Smooth muscle cell (in vitro differentiated cells): ENCODE results near the gene ZNF200. TPM values are rescaled to one million over a fixed set of nuclear protein-coding genes. Genes with fewer than 3 reads are reported as not detected.

ENCODE experiments used
- DNase-seq: peaks from one replicate; lab custom pipeline; 2025; ENCODE audit not compliant: unreplicated experiment; lab: John Stamatoyannopoulos, UW
- H2AFZ ChIP-seq: fragments of 200-600 bp; sonication (generic); 2 replicates; pipeline ENCODE4 v1.6.0; 2016; ENCODE audit warnings: antibody characterized with exemption, low read depth, mild to moderate bottlenecking
- H3F3A ChIP-seq: fragments of 200-600 bp; sonication (generic); 2 replicates; pipeline ENCODE4 v1.6.0; 2017; ENCODE audit warnings: antibody characterized with exemption, low read depth
- H3K27ac ChIP-seq: fragments of 200-600 bp; sonication (generic); 2 replicates; pipeline ENCODE4 v1.5.1; 2016; ENCODE audit warnings: low read depth, mild to moderate bottlenecking
- H3K27me3 ChIP-seq: fragments of 200-600 bp; sonication (generic); 2 replicates; pipeline ENCODE4 v1.6.1; 2016; ENCODE audit warnings: low read depth, mild to moderate bottlenecking
- H3K36me3 ChIP-seq: fragments of 200-600 bp; sonication (generic); 2 replicates; pipeline ENCODE4 v1.5.1; 2016; ENCODE audit warnings: low read depth
- H3K4me1 ChIP-seq: fragments of 200-600 bp; sonication (generic); 2 replicates; pipeline ENCODE4 v1.5.1; 2016; ENCODE audit warnings: low read depth
- H3K4me2 ChIP-seq: fragments of 200-600 bp; sonication (generic); 2 replicates; pipeline ENCODE4 v1.6.0; 2016; ENCODE audit warnings: mild to moderate bottlenecking
- H3K4me3 ChIP-seq: fragments of 200-600 bp; sonication (generic); 2 replicates; pipeline ENCODE4 v1.5.1; 2016; ENCODE audit warnings: mild to moderate bottlenecking
- H3K79me2 ChIP-seq: fragments of 200-600 bp; sonication (generic); 2 replicates; pipeline ENCODE4 v1.6.0; 2016; ENCODE audit warnings: low read depth, mild to moderate bottlenecking
- H3K9ac ChIP-seq: fragments of 200-600 bp; sonication (generic); 2 replicates; pipeline ENCODE4 v1.6.0; 2016; ENCODE audit warnings: low read depth
- H3K9me3 ChIP-seq: fragments of 200-600 bp; sonication (generic); replicated peaks from 2 replicates; pipeline ENCODE4 v1.5.1; 2016; ENCODE audit warnings: low read depth
- H4K20me1 ChIP-seq: fragments of 200-600 bp; sonication (generic); 2 replicates; pipeline ENCODE4 v1.6.0; 2016; ENCODE audit warnings: low read depth
- CTCF ChIP-seq: fragments of 200-600 bp; sonication (generic); IDR thresholded peaks from 2 replicates; pipeline ENCODE4 v1.5.1; 2017; ENCODE audit warnings: borderline replicate concordance, mild to moderate bottlenecking, antibody characterized with exemption; ENCODE audit not compliant: insufficient read depth, poor library complexity, severe bottlenecking
- WGBS: methylation state at CpG from one replicate; pipeline ENCODE4 v1.1.7; 2016; ENCODE audit warnings: low lambda C conversion rate; 5-methylcytosine and 5-hydroxymethylcytosine counted together
- polyA plus RNA-seq: library from polyadenylated mRNA; unstranded; fragments of >200 nt; fragmentation: Nextera tagmentation; extraction: Ambion mirVana; gene quantifications from 2 replicates; pipeline ENCODE4 v1.2.1, GENCODE V29; 2016
- total RNA-seq: library from RNA; depleted of rRNA; stranded (reverse); fragments of >200 nt; gene quantifications from 2 replicates; pipeline ENCODE4 v1.2.3, GENCODE V29; 2014

ZNF200 gene
- total and polyA plus RNA-seq, 2 experiments from 2014 or later, result 7.0 to 8.7 TPM

GRCh38 chr16:3246002-3246401 lies 11.0 kb upstream of the ZNF200 start:
- no peak overlapping the region for H3K4me2 ChIP-seq
- DNase-seq, result no peak
- H3K27me3 ChIP-seq, result no peaks in the 10 kb centered on the region
- H3K27ac ChIP-seq, result no peak overlapping the region
- H3K4me3 ChIP-seq, result no peak overlapping the region
- no peak overlapping the region for H3K9ac ChIP-seq
- no peaks in the 10 kb centered on the region for H3K9me3 ChIP-seq
- no peaks in the 10 kb centered on the region for H4K20me1 ChIP-seq
- no peaks in the 10 kb centered on the region for H3K79me2 ChIP-seq
- H2AFZ ChIP-seq, result no peak overlapping the region
- no peaks in the 10 kb centered on the region for H3F3A ChIP-seq
- WGBS, result 87% methylated on average over 7 of the region's 7 CpGs
- TF ChIP-seq CTCF, result no peak
- H3K36me3 ChIP-seq, result no peaks in the 10 kb centered on the region
- H3K4me1 ChIP-seq, result no peaks in the 10 kb centered on the region

GRCh38 chr16:3243882-3244281 lies 8.9 kb upstream of the ZNF200 start:
- Histone ChIP-seq H3K9me3 (no peaks in the 10 kb centered on the region), H3K9ac (no peak overlapping the region), H3F3A (no peaks in the 10 kb centered on the region), H3K4me1 (no peaks in the 10 kb centered on the region), H2AFZ (no peak overlapping the region), H3K27me3 (no peaks in the 10 kb centered on the region), H3K27ac (no peak overlapping the region), H4K20me1 (no peaks in the 10 kb centered on the region), H3K4me3 (no peak overlapping the region), H3K36me3 (no peaks in the 10 kb centered on the region), H3K79me2 (no peaks in the 10 kb centered on the region), H3K4me2 (no peak overlapping the region)
- no peak for DNase-seq
- WGBS, result 78% methylated on average over 6 of the region's 6 CpGs
- TF ChIP-seq CTCF, result no peak

GRCh38 chr16:3242709-3243108 lies 7.8 kb upstream of the ZNF200 start:
- H3K4me2 ChIP-seq, result no peak overlapping the region
- H3K27ac ChIP-seq, result no peak overlapping the region
- no peak overlapping the region for H3K4me3 ChIP-seq
- TF ChIP-seq CTCF, result no peak
- no peaks in the 10 kb centered on the region for H3K4me1 ChIP-seq
- H3K9me3 ChIP-seq, result no peaks in the 10 kb centered on the region
- H2AFZ ChIP-seq, result no peak overlapping the region
- no peaks in the 10 kb centered on the region for H3F3A ChIP-seq
- no peaks in the 10 kb centered on the region for H3K79me2 ChIP-seq
- H3K9ac ChIP-seq, result no peak overlapping the region
- no peaks in the 10 kb centered on the region for H4K20me1 ChIP-seq
- H3K36me3 ChIP-seq, result no peaks in the 10 kb centered on the region
- DNase-seq, result no peak
- 88% methylated on average over 11 of the region's 11 CpGs for WGBS
- H3K27me3 ChIP-seq, result no peaks in the 10 kb centered on the region

- H3K4me3 ChIP-seq, result no peak overlapping the region
- no peak overlapping the region for H2AFZ ChIP-seq
- H3K36me3 ChIP-seq, result no peaks in the 10 kb centered on the region
- no peak overlapping the region for H3K9ac ChIP-seq
- H3K79me2 ChIP-seq, result no peaks in the 10 kb centered on the region
- no peak for TF ChIP-seq CTCF
- H3F3A ChIP-seq, result no peaks in the 10 kb centered on the region
- no peak overlapping the region for H3K4me2 ChIP-seq
- H3K27ac ChIP-seq, result no peak overlapping the region
- no peaks in the 10 kb centered on the region for H4K20me1 ChIP-seq
- WGBS, result 74% methylated on average over 5 of the region's 5 CpGs
- H3K4me1 ChIP-seq, result no peaks in the 10 kb centered on the region
- no peaks in the 10 kb centered on the region for H3K27me3 ChIP-seq
- DNase-seq, result no peak
- H3K9me3 ChIP-seq, result no peaks in the 10 kb centered on the region
These were observed 6.8 kb upstream of the ZNF200 start for GRCh38 chr16:3241761-3242160.
